LNCAP (cell line): ENCODE measurements around the gene IFT122.

Source experiments
- TF ChIP-seq, protein P1 (sequence below): fragments of 450-650 bp; IDR thresholded peaks from 2 replicates; pipeline ENCODE4 v1.5.1; 2017; ENCODE audit warnings: mild to moderate bottlenecking

IFT122 gene

DNA sequence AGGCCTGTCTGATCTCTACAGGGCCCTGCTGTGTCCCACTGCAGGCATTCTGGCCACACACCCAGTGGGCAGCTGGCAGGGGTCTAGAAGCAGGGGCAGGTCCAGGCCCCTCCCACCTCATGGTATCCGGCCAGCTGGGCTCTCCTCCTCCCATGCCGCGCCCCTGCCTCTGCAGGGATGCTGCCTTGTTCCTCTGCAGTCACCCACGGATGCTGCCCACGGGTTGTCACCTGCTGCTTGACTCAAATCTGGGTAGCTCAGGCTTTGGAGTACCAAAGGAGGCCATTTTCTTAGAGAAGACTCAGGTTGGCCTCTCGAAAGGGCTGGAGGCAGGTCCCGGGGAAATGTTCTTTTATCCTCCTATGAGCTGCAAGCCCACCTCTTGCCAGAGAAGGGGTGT, 36.6 kb upstream of the IFT122 start:
- TF ChIP-seq, protein P1, sequence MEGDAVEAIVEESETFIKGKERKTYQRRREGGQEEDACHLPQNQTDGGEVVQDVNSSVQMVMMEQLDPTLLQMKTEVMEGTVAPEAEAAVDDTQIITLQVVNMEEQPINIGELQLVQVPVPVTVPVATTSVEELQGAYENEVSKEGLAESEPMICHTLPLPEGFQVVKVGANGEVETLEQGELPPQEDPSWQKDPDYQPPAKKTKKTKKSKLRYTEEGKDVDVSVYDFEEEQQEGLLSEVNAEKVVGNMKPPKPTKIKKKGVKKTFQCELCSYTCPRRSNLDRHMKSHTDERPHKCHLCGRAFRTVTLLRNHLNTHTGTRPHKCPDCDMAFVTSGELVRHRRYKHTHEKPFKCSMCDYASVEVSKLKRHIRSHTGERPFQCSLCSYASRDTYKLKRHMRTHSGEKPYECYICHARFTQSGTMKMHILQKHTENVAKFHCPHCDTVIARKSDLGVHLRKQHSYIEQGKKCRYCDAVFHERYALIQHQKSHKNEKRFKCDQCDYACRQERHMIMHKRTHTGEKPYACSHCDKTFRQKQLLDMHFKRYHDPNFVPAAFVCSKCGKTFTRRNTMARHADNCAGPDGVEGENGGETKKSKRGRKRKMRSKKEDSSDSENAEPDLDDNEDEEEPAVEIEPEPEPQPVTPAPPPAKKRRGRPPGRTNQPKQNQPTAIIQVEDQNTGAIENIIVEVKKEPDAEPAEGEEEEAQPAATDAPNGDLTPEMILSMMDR: no peak

DNA sequence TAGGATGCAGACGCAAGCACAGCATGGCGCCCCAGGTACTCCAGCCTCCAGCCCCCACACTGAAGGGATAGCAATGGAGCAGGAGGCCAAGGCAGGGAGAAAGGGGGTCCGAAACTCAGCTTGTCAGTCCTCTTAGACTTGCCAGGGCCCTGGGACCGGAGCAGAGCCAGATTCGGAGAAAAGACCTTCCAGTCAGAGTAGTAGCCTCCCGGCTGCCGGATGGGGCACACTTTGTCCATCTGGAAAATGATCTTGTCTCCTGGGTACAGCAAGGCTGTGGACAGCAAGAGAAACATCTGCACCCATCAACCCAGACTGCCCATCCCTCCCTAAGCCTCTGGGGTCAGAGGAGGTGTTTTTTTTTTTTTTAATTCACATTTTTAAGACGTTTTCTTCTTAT, 35.9 kb upstream of the IFT122 start:
- TF ChIP-seq, protein P1: no peak

DNA sequence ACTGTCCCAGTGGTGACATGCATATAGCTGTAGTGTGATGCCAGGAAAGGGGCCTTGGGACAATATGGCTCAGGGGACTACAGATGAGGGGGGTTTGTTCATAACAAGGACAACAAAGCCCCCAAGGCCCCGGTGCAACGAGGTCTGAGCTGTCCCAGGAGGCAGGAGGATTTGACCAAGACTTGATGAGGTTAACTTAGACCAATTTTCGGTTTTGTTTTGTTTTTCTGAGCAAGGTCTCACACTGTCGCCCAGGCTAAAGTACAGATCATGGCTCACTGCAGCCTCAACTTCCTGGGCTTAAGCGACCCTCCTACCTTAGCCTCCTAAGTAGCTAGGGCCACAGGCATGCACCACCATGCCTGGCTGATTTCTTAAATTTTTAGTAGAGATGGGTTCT, 35.4 kb upstream of the IFT122 start:
- TF ChIP-seq, protein P1: no peak

DNA sequence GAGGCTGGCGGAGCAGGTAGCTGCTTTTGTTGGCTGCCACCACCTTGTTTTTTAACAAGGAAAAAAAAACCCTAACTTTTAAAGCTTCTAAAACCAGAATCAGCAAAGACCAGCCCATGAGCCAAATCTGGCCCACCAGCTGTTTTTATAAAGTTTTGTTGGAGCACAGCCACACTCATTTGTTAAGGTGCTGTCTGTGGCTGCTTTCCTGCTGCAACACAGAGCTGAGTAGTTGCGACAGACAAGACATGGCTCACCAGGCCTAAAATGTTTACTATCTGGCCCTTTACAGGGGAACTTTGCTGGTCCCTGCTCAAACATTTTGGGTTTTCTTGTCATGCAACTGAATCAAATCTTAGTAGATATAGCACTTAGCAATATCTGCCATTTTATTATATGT, 30.5 kb upstream of the IFT122 start:
- TF ChIP-seq, protein P1: no peak

DNA sequence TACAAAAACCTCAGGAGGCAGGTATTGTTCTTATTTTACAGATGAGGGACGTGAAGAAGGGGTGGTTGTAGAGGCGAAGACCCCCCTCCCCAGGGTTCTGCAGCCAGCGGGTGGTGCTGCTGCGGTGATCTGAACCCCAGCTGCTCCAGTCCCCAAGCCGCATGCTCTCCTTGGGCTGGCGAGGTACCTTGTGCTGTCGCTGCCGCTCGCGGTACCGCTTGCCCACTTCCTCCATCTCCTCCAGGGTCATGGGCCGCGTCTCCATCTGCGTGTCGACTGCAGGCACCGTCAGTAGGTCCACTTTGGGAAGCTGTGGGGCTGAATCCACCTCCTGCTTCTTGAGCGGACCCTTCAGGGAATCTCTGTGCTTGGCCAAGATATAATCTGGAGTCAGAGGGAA, 29.1 kb upstream of the IFT122 start:
- TF ChIP-seq, protein P1: no peak

DNA sequence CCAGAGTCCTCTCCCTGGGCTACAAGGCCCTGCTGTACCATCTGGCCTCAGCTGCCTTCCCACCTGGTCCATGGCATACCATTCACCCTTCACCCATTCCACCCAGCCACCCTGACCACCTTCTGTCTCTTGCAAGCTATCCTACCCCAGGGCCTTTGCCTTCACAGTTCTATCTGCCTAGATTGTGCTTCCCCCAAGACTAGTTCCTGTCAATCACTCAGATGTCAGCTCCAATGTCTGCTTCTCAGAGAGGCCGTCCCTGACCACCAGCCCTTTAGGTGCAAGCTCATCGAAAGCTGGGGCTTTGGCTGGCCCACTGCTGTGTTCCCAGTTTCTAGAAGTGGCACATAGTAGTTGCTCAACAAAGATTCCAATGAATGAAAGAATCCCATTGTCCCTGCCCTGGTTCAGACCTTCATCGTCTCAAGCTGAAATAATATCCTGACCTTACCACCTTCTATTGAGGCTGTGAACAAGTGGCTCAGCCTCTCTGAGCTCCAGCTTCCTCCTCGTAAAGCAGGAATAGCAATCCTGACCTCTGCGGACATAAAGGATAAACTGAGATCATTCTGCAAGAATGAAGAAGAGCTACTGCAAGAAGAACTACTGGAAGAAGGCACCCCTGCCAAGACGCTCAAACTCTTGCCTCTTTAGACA, 27.4 kb upstream of the IFT122 start:
- TF ChIP-seq, protein P1: no peak

DNA sequence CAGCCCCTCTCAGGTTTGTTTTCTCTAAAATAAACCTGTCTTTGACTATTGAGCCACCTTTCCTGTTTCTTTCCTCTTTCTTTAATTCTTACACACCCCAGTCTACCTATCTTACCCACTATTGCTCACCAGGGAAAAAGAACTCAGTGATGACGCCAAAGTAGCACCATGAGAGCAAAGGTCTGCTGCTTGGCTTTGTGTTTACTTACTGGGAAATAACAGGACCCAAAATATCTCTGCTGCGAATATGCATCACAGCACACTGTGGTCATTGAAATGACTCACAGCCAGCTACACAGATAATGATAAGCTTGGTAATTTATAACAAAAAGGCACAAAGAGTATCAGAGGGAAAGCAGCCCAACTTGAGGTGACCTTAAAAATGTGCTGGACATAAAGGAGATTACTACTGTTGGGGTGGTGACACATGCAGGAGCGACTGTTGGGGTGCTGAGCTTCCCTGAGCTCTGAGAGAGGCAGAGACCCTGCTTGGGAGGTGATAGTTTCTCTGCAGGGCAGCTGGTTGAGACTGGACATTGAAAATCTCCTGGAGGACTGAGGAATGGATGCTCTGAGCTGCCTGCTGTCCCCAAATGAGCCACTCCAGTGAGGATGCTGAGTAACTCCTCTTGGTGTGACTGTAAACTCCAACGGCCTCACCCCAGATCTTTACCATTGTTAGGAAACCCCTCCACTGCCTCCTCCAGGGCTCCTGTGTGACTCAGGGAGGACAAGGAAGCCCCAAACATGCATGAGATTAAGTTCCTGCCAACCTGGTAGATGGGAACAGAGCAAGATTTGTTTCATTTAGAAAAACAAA, 26.1 kb upstream of the IFT122 start:
- TF ChIP-seq, protein P1: no peak
